GM12801 (cell line): ENCODE measurements around the gene ARMC10.

Source experiments
- CTCF ChIP-seq: IDR thresholded peaks from one replicate; pipeline ENCODE4 v1.5.1; 2011; ENCODE audit warnings: control low read depth; ENCODE audit not compliant: insufficient read length; ENCODE audit errors: extremely low read depth

ARMC10 gene

GRCh38 chr7:103134836-103135554, 60.1 kb downstream of the ARMC10 start:
- no peak for TF ChIP-seq CTCF

GRCh38 chr7:103140061-103140460, 65.1 kb downstream of the ARMC10 start:
- no peak for TF ChIP-seq CTCF

GRCh38 chr7:103140685-103141084, 65.7 kb downstream of the ARMC10 start:
- TF ChIP-seq CTCF: no peak

- no peak for TF ChIP-seq CTCF
Observed at GRCh38 chr7:103141753-103142404, 66.9 kb downstream of the ARMC10 start.

- no peak for TF ChIP-seq CTCF
Observed at GRCh38 chr7:103142494-103142893, 67.6 kb downstream of the ARMC10 start.

- TF ChIP-seq CTCF: no peak
Observed at GRCh38 chr7:103143868-103144267, 68.9 kb downstream of the ARMC10 start.

GRCh38 chr7:103148131-103148993, 73.4 kb downstream of the ARMC10 start:
- TF ChIP-seq CTCF: no peak
